COR-L47 (cell line): ENCODE results near the gene KRT83.
"Not testable (repeated sequence)": the region's sequence is repeated elsewhere in the genome, so short reads cannot be mapped to it uniquely, and the experiment has no call there.

Source experiments
- DNase-seq: peaks from one replicate; lab custom pipeline; 2025; lab: John Stamatoyannopoulos, UW

The KRT83 gene

DNA sequence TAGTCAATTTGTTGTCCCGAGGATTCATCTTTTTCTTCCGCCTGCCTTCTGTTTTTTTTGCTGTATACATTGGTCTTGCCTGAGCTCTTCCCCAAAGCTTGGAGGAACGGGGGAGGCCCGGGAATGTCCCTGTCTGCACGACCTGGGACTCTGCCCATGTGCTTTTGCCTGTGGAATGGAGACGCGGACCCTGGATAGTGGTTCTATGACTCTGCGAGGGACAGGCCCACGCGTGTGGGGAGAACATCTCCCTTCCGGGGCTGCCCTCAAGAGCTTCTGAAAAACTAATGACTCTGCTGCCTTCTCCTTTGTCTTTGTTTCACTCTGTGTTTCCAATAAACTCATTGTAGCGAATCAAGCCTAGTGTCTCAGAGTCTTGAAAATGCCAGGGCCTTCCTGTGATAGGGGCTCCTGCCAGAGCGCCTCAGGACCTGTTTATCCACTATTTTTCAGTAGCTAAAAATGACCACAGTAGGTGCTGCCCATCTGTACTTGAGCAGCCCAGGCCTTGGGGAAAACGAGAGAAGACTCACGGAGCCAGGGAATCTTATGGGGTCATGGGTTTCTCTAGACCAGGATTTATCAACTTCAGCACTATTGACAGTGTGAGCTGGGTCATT, 12.3 kb downstream of the KRT83 start:
- DNase-seq = no peak

- no peak for DNase-seq
Observed at GRCh38 chr12:52307836-52308805, 13.1 kb downstream of the KRT83 start.

DNA sequence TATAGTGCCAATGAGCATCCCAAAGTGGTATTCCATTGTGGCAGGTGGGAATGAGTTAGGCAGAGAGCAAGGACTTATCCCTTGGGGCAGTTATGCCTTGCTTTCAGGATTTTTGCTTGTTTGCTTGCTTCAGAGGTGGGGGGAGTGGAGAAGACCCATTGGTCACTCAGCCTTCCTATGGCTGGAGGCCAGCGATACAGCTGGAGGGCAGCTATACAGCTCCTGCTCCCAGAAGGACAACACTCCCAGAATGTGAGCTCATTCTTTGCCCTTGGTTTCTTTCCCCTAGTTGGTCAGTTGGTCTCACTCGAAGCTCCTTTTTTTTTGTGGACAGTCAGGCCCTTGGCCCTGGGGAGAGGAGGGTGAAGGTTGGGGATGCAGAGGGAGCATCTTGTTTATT, 14.5 kb downstream of the KRT83 start:
- no peak for DNase-seq

DNA sequence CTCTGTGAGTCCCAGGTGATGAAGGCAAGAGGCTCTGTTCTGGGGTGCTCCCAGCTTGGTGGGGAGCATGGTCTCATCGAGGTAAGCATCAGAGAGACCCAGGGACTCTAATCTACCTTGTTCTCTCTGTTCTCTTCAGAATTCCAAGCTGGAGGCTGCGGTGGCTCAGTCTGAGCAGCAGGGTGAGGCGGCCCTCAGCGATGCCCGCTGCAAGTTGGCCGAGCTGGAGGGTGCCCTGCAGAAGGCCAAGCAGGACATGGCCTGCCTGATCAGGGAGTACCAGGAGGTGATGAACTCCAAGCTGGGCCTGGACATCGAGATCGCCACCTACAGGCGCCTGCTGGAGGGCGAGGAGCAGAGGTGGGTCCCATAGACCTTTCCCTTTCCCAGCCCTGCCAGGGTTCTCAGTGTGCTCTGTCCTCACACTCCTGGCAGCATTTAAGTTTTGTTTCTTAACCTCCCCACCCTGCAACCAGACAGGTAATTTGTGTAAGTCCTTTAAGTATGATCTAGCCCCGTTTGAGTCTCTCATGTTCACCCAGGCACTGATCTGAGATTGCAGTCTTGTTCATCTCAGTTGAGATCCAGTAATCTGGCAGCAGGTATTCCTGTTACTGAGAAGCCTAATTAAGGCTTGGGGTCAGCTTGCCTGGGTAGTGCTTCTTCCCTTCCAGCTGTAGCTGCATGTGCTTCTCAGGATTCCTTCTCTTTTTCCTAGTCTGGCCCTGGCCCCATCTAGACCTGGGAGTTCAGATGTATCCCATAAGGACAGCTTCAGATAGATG, 15.1 kb downstream of the KRT83 start:
- no peak for DNase-seq

DNA sequence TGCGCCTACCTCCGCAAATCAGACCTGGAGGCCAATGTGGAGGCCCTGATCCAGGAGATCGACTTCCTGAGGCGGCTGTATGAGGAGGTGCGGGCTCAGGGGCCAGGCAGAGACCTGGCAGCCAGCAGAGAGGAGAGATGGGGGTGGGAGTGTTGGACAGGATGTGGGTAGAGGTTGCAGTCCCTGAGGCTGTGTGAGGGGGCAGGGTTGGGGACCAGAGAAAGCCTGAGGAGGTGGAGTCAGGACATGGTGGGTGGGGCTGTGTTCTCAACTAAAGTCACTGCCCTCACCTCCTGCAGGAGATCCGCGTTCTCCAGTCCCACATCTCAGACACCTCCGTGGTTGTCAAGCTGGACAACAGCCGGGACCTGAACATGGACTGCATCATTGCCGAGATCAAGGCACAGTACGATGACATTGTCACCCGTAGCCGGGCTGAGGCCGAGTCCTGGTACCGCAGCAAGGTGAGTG, 16.2 kb downstream of the KRT83 start:
- DNase-seq = not testable (repeated sequence)

GRCh38 chr12:52302242-52302914, 18.8 kb downstream of the KRT83 start:
- not testable (repeated sequence) for DNase-seq

DNA sequence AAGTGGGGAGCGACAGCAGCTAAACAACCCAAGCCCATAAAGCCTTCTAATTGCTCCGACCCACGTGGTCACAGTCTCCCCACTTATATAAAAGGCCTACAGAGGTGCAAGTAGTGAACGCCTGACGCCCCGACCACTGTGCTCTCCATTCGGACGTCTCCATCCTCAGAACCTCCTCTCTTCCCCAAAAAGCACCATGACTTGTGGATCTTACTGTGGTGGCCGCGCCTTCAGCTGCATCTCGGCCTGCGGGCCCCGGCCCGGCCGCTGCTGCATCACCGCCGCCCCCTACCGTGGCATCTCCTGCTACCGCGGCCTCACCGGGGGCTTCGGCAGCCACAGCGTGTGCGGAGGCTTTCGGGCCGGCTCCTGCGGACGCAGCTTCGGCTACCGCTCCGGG, 19.5 kb downstream of the KRT83 start:
- not testable (repeated sequence) for DNase-seq

GRCh38 chr12:52300796-52301691, 20.2 kb downstream of the KRT83 start:
- DNase-seq = no peak

- DNase-seq = no peak
Observed at GRCh38 chr12:52298677-52299190, 22.5 kb downstream of the KRT83 start.

DNA sequence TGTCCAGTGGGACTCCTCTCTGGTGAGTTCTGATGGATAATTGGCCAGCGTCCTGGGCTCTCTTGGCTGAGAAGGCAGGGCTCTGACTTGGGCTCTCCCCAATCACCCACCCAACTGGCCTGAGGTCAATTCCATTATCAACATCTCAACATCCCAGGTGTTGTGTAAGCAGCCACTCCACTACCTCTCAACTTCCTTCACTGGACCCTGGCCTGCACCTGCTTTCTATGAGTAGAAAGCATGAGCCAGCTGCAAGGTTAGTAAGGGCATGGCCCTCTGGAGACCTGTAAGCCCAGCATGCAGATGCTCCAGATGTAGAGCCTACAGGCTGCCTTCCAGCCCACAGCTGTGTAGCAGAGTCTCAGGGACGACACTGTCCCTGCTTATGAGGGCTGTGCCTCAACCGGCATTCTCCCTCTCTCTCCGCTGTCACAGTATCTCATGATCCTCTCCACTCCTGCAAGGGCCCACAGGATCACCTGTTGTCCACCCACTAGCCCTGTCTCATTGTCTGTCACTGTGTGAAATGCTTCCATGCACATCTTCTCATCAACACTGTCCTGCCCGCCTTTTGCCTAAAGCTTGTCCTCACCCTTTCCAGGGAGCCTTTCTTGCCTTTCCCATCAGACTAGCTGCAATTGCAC, 24.5 kb downstream of the KRT83 start:
- no peak for DNase-seq

GRCh38 chr12:52295663-52296062, 25.5 kb downstream of the KRT83 start:
- no peak for DNase-seq

- no peak for DNase-seq
Observed at GRCh38 chr12:52294803-52295202, 26.4 kb downstream of the KRT83 start.

DNA sequence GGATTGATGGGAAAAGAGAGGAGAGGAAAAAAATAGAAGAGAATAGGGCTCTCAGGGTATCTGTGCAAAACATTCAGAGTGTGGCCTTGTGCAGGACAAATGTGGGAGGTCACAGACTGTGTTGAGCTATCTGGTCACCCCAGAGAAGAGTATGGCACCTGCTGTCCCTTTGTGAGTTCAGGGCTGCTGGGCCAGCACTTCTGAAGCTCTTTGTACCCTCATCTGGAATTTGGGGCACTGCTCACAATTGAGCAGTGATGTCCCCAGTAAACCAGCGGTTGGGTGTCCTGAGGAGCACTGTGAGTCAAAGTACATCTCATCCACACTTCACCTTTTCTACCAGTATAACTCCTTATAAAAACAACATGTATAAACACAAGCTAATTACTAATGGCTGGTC, 27.3 kb downstream of the KRT83 start:
- no peak for DNase-seq

- no peak for DNase-seq
Observed at GRCh38 chr12:52291267-52291935, 29.8 kb downstream of the KRT83 start, which contains the start of gene KRT81. TSS of gene KRT81 (minus strand) at chr12:52291534. CDS start at chr12:52291465, 69 bp downstream.

DNA sequence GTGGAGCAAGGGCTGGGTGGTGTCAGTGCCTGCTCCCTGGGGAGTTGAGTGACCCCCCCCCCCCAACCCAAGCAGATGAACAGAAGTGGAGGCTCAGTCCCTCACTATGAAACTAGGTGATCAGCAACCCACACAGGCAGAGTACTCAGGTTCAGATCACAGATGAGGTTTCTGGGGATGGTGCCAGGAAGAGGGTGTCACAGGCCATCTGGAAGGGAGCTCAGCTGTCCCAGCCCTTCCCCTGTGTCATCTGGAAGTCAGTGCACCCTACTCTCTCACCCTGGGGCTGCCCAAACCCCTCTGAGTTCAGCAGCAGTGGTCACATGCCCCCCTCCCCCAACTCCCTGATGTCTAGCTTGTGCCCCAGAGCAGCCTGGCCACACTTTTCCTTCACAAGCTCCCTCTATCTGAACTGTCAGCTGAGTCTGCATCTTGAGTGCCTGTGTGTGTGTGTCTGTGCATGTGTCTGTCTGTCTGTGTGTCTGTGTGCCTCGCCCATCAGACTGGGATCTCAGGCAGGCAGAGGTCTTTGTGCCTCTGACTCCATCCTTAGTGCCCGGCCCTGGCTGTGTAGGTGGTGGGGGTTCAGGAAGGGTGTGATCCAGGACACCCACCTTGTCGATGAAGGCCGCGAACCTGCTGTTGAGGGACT, 30.6 kb downstream of the KRT83 start:
- not testable (repeated sequence) for DNase-seq

GRCh38 chr12:52287816-52288805, 33.1 kb downstream of the KRT83 start:
- DNase-seq = not testable (repeated sequence)
